Measurements from ENCODE around the gene FOXA2. TPM values are rescaled to one million over a fixed set of nuclear protein-coding genes. Genes with fewer than 3 reads are reported as not detected.

FOXA2 gene
- total RNA-seq, 1 donor = not detected

GRCh38 chr20:22576733-22577514, 7.4 kb downstream of the FOXA2 start:
- no peak overlapping the region for H3K4me3 ChIP-seq (ENCODE audit: insufficient read depth, low read length)
- H3K27me3 ChIP-seq (ENCODE audit: insufficient read depth, low read length) = peaks cover 5% of the 10 kb centered on the region
- TF ChIP-seq, protein P1, sequence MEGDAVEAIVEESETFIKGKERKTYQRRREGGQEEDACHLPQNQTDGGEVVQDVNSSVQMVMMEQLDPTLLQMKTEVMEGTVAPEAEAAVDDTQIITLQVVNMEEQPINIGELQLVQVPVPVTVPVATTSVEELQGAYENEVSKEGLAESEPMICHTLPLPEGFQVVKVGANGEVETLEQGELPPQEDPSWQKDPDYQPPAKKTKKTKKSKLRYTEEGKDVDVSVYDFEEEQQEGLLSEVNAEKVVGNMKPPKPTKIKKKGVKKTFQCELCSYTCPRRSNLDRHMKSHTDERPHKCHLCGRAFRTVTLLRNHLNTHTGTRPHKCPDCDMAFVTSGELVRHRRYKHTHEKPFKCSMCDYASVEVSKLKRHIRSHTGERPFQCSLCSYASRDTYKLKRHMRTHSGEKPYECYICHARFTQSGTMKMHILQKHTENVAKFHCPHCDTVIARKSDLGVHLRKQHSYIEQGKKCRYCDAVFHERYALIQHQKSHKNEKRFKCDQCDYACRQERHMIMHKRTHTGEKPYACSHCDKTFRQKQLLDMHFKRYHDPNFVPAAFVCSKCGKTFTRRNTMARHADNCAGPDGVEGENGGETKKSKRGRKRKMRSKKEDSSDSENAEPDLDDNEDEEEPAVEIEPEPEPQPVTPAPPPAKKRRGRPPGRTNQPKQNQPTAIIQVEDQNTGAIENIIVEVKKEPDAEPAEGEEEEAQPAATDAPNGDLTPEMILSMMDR (IDR thresholded peaks at IDR 0.05; ENCODE audit: extremely low read depth, low read depth, low read length) = no peak
- no peak overlapping the region for H2AFZ ChIP-seq (ENCODE audit: low read length)
- no peaks in the 10 kb centered on the region for H3K79me2 ChIP-seq (ENCODE audit: insufficient read depth, low read length)
- no peaks in the 10 kb centered on the region for H4K20me1 ChIP-seq (ENCODE audit: insufficient read depth, low read length)
- no peak overlapping the region for H3K4me2 ChIP-seq (ENCODE audit: insufficient read depth, low read length)
- no peak for DNase-seq (ENCODE audit: insufficient read length, low spot score, missing footprints)
- no peaks in the 10 kb centered on the region for H3K36me3 ChIP-seq (ENCODE audit: insufficient read depth, low read length)
- H3K27ac ChIP-seq (ENCODE audit: low read depth, low read length) = no peak overlapping the region
- H3K4me1 ChIP-seq (ENCODE audit: insufficient read depth, low read length) = no peaks in the 10 kb centered on the region
- no peaks in the 10 kb centered on the region for H3K9me3 ChIP-seq (ENCODE audit: low read depth, low read length)

- Histone ChIP-seq H3K9me3 (ENCODE audit: low read depth, low read length) (no peaks in the 10 kb centered on the region), H2AFZ (ENCODE audit: low read length) (no peak overlapping the region), H4K20me1 (ENCODE audit: insufficient read depth, low read length) (no peaks in the 10 kb centered on the region), H3K27me3 (ENCODE audit: insufficient read depth, low read length) (peaks cover 5% of the 10 kb centered on the region), H3K4me1 (ENCODE audit: insufficient read depth, low read length) (no peaks in the 10 kb centered on the region), H3K36me3 (ENCODE audit: insufficient read depth, low read length) (no peaks in the 10 kb centered on the region), H3K4me2 (ENCODE audit: insufficient read depth, low read length) (no peak overlapping the region), H3K4me3 (ENCODE audit: insufficient read depth, low read length) (no peak overlapping the region), H3K79me2 (ENCODE audit: insufficient read depth, low read length) (no peaks in the 10 kb centered on the region), H3K27ac (ENCODE audit: low read depth, low read length) (no peak overlapping the region)
- DNase-seq (ENCODE audit: insufficient read length, low spot score, missing footprints) = no peak
- TF ChIP-seq, protein P1 (IDR thresholded peaks at IDR 0.05; ENCODE audit: extremely low read depth, low read depth, low read length) = no peak
Observed at GRCh38 chr20:22576273-22576672, 8.1 kb downstream of the FOXA2 start.

DNA sequence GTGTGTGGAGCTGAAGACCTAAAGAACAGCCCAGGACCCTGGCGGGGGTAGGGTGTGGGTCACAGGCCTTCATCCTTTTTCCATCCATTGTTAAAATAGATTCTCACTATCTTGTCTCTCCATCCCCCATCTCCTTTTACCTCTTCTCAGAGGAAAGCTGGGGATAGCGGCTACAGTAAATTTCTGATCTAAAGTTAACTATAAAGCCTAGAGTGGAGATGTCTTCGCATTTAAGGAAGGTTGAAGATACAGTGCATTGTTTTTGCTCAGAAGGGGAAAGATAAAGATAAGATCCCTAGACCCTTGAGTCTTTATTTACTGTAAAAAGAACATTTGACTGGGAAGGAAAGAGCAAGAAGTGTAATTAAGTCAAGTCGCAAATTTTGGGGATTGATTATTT, 8.6 kb downstream of the FOXA2 start:
- Histone ChIP-seq H3K4me1 (ENCODE audit: insufficient read depth, low read length) (no peaks in the 10 kb centered on the region), H2AFZ (ENCODE audit: low read length) (no peak overlapping the region), H3K27me3 (ENCODE audit: insufficient read depth, low read length) (peaks cover 5% of the 10 kb centered on the region), H3K36me3 (ENCODE audit: insufficient read depth, low read length) (no peaks in the 10 kb centered on the region), H3K4me3 (ENCODE audit: insufficient read depth, low read length) (no peak overlapping the region), H3K9me3 (ENCODE audit: low read depth, low read length) (no peaks in the 10 kb centered on the region), H3K4me2 (ENCODE audit: insufficient read depth, low read length) (no peak overlapping the region), H4K20me1 (ENCODE audit: insufficient read depth, low read length) (no peaks in the 10 kb centered on the region), H3K79me2 (ENCODE audit: insufficient read depth, low read length) (no peaks in the 10 kb centered on the region), H3K27ac (ENCODE audit: low read depth, low read length) (no peak overlapping the region)
- TF ChIP-seq, protein P1 (IDR thresholded peaks at IDR 0.05; ENCODE audit: extremely low read depth, low read depth, low read length) = no peak
- peak; percentile 45 for DNase-seq (ENCODE audit: insufficient read length, low spot score, missing footprints)

DNA sequence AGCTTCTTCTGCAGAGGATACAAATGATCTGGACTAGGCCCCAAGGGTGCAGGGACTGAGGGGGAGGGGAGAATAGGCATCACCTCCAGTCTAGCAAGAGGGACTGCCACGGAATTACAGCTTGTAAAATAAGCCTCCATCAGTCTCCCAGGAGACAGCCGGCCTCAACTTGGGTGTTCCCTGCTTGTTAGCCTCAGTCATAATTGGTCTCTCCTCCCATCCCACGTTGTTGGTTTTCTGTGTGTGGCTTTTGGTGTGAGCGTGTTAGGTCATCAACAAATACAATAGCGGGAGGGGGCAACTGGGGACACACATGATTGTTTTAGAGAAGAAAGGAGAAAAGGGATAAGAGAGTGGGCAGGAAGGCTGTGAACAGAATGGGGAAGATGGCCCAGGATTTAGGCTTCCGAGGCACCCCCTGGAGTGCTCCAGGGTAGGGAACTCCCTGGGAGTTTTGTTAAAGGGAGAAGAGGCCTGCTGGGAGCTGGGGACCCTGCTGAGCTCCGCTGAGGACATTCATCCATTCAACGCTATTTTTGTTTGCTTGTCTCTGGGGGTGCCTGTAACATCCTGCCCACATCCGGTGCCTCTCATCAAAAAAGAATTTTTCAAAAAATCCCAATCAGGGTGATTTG, 9.2 kb downstream of the FOXA2 start:
- Histone ChIP-seq H2AFZ (ENCODE audit: low read length) (no peak overlapping the region), H4K20me1 (ENCODE audit: insufficient read depth, low read length) (no peaks in the 10 kb centered on the region), H3K4me2 (ENCODE audit: insufficient read depth, low read length) (no peak overlapping the region), H3K4me1 (ENCODE audit: insufficient read depth, low read length) (no peaks in the 10 kb centered on the region), H3K36me3 (ENCODE audit: insufficient read depth, low read length) (no peaks in the 10 kb centered on the region), H3K4me3 (ENCODE audit: insufficient read depth, low read length) (no peak overlapping the region), H3K27ac (ENCODE audit: low read depth, low read length) (no peak overlapping the region), H3K9me3 (ENCODE audit: low read depth, low read length) (no peaks in the 10 kb centered on the region), H3K27me3 (ENCODE audit: insufficient read depth, low read length) (peaks cover 5% of the 10 kb centered on the region), H3K79me2 (ENCODE audit: insufficient read depth, low read length) (no peaks in the 10 kb centered on the region)
- no peak for DNase-seq (ENCODE audit: insufficient read length, low spot score, missing footprints)
- TF ChIP-seq, protein P1 (IDR thresholded peaks at IDR 0.05; ENCODE audit: extremely low read depth, low read depth, low read length) = no peak

Measured in osteoblast (primary cell).